HG02642 (cell line): Measurements from ENCODE around the gene ARMH3.

Experiments used
- ATAC-seq: cut with Tn5 transposase; IDR thresholded peaks from one replicate; pipeline ENCODE4 v1.9.1; 2021; ENCODE audit warnings: mild to moderate bottlenecking; ENCODE audit not compliant: unreplicated experiment, poor library complexity

The ARMH3 gene

GRCh38 chr10:101950213-101950612 lies 105.8 kb downstream of the ARMH3 start:
- no peak for ATAC-seq

- ATAC-seq, result no peak
Observed at GRCh38 chr10:101941871-101942270, 114.1 kb downstream of the ARMH3 start.

DNA sequence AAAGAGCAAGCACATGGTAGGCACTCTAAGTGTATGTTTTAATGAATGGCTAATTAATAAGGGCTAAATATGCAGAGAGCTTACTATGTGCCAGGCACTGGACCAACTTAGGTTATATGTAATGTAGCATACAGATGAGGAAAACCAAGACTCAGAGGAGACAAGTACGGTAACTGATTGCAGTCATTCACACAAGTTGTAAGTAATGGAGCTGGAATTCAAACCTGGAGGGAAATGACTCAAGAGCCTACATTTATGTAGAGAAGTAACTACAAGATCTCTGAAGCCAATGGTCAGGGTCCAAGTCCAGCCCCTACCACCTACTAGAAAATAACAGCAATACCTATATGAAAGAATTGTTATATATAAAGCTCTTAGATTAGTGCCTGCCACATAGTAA lies 115.1 kb downstream of the ARMH3 start:
- no peak for ATAC-seq

- ATAC-seq, result no peak
Observed at GRCh38 chr10:101939729-101940128, 116.2 kb downstream of the ARMH3 start.

DNA sequence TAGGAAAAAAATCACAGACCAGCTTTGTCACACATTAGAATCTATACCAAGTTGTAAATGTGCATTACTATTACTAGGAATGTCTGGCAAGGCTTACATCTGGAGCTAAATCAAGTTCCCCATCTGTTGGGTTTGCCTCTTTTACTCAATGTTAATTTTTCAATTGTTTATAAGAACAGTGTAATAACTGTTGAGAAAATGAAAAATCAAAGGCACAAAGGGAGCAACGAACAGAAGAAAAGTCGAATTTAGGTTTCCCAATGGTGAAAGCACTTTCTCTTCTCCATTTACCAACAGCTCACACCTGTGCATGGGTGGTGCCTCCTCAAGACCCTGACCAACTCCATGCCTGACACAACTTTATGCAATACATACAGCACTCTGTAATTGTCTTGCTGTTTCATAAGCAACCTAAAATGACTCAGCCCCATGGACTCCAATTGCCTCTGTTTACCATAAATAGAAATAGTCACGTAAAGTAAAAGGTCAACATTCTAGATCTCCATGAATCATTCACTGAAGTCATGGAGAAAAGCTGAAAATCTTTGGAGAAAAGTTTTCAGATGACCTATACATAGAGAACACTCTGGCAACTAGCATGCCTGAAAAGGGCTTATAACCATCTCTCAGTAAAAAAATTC lies 116.8 kb downstream of the ARMH3 start:
- ATAC-seq, result no peak

- ATAC-seq, result no peak
Observed at GRCh38 chr10:101938305-101939007, 117.5 kb downstream of the ARMH3 start.

GRCh38 chr10:101935431-101935830 lies 120.5 kb downstream of the ARMH3 start:
- no peak for ATAC-seq

DNA sequence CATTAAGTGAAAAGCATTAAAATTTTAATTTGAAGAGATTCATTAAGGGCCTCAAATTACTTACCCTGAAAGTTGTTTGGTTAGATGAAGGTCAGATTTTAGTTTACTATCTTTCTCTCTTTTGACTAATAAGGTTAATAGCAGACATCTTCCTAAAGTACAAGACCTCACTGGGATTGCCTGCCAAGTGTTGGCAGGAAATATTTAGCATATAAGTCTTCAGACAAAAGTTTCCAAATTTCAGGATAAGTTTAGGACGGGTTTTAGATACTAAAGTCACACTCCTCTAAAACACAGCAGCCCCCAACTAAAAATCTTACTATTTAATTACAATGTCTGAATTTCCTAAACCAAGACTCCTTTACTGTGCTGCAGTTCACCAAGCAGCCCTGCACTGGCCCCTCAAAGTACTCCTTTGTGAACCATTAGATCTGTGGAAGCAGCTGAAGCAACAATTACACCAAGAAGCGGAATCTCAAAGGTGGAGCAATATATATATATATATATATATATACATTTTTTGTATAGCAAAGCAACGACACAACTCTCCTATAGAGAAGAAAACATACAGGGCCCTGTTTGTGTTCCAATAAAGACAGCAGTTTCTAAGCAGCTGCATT lies 121.2 kb downstream of the ARMH3 start:
- no peak for ATAC-seq

GRCh38 chr10:101933976-101934375 lies 122.0 kb downstream of the ARMH3 start:
- ATAC-seq, result no peak

GRCh38 chr10:101932183-101932582 lies 123.8 kb downstream of the ARMH3 start:
- ATAC-seq, result no peak

GRCh38 chr10:101925027-101925426 lies 130.9 kb downstream of the ARMH3 start:
- no peak for ATAC-seq

DNA sequence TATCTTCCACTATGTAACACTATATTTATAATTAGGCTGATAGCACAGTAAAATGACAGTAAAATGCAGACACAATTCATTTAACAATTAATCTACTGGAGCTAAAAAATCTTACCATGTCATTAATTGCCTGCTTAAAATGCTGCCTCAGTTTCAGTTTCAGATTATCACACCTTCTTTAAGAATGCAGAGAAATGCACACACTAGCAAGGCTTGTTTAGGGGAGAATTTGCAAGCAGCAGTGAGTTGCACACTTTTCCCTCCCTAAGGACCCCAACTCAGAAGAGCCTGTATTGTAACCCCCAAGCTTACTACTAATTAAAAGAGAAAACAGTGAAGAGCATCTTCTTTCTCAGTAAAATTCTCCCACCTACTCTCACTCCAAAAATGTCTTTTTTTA lies 132.7 kb downstream of the ARMH3 start:
- ATAC-seq, result no peak

GRCh38 chr10:101922846-101923245 lies 133.1 kb downstream of the ARMH3 start:
- ATAC-seq, result no peak

DNA sequence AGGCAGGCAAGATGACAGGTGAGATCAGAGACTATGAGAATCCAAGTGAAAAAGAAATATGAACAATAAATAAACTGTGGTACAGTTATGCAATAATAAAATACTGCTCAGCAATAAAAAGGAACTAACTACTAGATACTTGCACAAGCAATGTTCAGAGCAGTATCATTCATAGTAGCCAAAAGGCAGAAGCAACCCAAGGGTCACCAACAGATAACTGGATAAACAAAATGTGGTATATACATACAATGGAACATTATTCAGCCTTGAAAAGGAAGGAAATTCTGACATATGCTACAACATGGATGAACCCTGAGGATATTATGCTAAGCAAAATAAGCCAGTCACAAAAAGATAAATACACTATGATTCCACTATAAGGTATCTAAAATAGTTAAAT lies 135.4 kb downstream of the ARMH3 start:
- ATAC-seq, result no peak

DNA sequence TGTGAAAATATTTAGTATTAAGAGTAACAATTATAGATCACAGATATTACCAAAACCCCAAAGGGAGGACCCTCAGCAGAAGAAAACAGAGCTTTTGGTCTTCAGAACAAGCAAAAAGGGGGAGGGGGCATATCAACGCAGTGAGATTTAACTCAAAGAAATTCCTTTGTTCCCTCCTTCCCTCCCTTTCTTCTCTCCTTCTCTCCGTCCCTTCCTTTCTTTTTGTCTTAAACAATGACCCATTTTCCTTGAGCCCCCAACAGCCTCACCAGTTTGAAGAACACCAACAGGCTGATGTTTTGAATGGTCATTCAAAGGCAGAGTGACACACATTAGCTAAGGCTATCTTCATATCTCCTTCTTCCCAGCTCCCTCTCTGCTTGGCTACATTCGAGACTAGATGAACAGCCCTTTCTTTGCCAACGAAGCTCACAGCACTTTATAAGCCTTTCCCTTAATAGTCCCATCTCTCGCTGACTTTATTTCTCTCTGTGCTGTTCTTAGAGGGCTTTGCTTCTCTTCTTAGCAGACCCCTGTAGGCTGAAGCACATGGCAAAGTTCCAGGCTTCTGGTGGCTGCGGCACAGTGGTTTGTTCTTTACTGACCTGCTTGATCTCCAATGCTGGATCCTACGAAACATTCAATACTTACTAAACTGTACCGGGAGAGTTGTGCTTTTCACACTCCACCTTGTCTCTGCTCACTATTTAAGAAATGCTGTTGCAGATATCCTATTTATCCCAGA lies 136.8 kb downstream of the ARMH3 start:
- no peak for ATAC-seq

DNA sequence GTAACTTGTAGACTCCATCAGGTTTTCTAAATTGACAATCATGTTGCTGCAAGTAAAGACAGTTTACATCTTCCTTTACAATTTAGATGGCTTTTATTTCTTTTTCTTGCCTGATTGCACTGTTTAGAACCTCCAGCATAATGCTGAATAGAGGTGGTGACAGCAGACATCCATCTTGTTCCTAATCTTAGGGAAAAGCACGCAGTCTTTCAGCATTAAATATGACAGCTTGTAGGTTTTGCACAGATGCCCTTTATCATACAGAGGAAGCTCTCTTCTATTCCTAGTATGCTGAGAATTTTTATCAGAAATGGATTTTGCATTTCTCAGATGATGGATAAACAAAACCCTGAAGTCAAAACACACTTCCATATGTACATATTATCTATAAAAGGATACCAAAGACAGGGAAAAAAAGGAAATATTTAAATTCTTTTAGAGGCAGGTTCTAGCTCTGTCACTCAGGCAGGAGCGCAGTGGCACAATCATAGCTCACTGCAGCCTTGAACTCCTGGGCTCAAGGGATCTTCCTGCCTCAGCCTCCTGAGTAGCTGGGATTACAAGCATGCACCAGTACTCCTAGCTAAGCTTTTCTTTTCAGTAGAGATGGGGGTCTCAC lies 143.3 kb downstream of the ARMH3 start:
- ATAC-seq, result no peak

DNA sequence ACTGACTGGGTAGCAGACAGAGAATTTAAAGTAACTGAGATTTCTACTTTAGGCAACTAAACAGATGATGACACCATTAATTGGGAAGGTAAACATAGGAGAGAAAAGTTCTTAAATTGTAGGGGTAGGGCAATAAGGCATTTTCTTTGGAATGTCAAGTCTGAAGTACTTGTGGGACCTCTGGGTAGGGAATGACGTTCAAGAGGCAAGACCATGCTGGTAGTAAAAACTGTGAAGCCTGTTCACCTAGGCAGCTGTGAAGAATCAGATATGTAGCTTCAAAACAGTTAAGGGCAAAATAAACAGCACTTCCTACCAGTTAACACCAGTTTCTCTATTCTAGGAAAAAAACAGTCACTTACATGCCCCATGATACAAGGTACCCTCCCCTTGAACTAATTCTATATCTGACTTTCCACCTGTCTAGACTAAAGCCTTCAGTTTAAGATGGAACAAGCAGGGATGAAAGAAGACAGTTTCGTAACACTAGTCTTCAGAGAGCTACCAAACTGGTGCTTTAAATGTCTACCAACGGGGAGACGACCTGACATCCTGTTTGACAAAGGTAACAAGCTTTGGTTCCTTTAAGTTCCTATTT lies 149.3 kb downstream of the ARMH3 start:
- no peak for ATAC-seq

DNA sequence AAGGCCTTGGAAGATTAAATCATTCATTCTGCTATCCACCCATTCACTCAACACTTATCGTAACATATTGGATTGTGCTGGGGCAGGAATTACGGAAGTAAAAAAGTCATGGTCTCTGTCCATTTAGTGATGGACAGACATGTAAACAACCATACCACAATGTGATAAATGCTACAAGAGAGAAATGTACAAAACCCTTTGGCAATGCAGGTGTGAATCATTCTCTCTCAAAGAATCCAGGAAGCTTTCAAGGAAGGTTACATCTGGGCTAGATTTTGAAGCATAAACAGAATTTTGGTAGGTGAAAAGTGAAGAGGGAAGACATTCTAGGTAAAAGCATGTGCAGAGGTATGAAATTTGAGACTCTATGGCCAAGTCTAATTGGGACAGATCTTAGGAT lies 150.7 kb downstream of the ARMH3 start:
- no peak for ATAC-seq

DNA sequence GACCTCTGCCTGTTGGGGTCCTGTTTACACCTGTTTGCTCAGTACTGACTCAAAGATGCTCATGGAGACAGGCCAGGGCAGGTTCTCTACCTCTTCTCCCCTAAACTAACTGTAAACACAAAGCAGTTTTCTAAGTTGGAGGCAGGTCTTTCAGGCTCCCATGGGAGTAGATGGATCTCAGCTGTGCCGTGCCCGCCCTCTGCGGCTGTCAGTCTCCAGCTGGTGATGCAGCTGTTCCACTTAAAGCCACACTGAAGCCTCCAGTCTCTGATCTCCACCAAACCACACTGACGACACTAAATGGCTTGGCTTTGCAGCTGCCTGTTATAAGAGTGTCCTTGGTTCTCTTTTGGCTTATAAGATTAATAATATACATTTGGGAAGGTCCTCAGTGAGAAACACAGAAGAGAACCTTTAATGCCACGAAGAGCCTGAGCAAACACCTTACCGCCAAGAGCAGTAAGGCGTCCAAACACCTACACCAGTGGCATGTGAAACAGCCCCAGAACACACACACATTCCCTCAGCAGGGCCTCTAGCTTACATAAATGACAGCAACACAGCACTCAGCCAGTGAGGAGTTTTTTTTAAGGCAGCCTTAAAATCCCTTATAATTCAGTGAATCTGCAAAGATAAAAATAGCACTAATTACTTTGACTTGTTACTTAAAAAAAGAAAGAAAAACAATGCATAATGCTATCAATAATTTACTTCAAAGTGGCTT lies 152.0 kb downstream of the ARMH3 start:
- ATAC-seq, result peak; percentile 81

GRCh38 chr10:101902820-101903145 lies 153.2 kb downstream of the ARMH3 start:
- no peak for ATAC-seq
